Mononuclear cell (primary cell): ENCODE results near the gene HHIPL1. TPM values are rescaled to one million over a fixed set of nuclear protein-coding genes. Genes with fewer than 3 reads are reported as not detected.

ENCODE experiments used
- H3K27me3 ChIP-seq: 2 replicates; pipeline ENCODE4 v1.6.0; 2011; ENCODE audit warnings: low read length, control low read depth; ENCODE audit not compliant: insufficient read depth
- H3K4me1 ChIP-seq: 2 replicates; pipeline ENCODE4 v1.5.1; 2011; ENCODE audit warnings: mild to moderate bottlenecking, low read length, control low read depth; ENCODE audit not compliant: insufficient read depth
- H3K4me3 ChIP-seq: 2 replicates; pipeline ENCODE4 v1.5.1; 2011; ENCODE audit warnings: mild to moderate bottlenecking, low read length, moderate library complexity
- H3K9me3 ChIP-seq: 2 replicates; pipeline ENCODE4 v1.5.1; 2011; ENCODE audit warnings: low read depth, mild to moderate bottlenecking, control low read depth, low read length
- total RNA-seq: library from RNA; depleted of rRNA; stranded (reverse); fragments of >200 nt; gene quantifications from one replicate; pipeline ENCODE4 v1.2.3, GENCODE V29; 2012

Gene HHIPL1
- total RNA-seq, 1 donor: not detected

- no peaks in the 10 kb centered on the region for H3K9me3 ChIP-seq
- H3K4me1 ChIP-seq: no peaks in the 10 kb centered on the region
- peaks cover 5% of the 10 kb centered on the region for H3K27me3 ChIP-seq
- H3K4me3 ChIP-seq: no peak overlapping the region
Observed at GRCh38 chr14:99643343-99643742, 1.6 kb upstream of the HHIPL1 start.

- Histone ChIP-seq H3K4me3 (no peak overlapping the region), H3K27me3 (peaks cover 5% of the 10 kb centered on the region), H3K9me3 (no peaks in the 10 kb centered on the region)
Observed at GRCh38 chr14:99644035-99644587, 818 bp upstream of the HHIPL1 start.

GRCh38 chr14:99645545-99646505 is 896 bp downstream of the HHIPL1 start:
- H3K9me3 ChIP-seq: no peaks in the 10 kb centered on the region
- no peak overlapping the region for H3K4me3 ChIP-seq
- H3K27me3 ChIP-seq: peaks cover 5% of the 10 kb centered on the region
- no peaks in the 10 kb centered on the region for H3K4me1 ChIP-seq

More at GRCh38 chr14:99644035-99644587, 818 bp upstream of the HHIPL1 start:
- no peaks in the 10 kb centered on the region for H3K4me1 ChIP-seq

GRCh38 chr14:99647411-99647810 is 2.5 kb downstream of the HHIPL1 start:
- peaks cover 5% of the 10 kb centered on the region for H3K27me3 ChIP-seq
- H3K4me1 ChIP-seq: no peaks in the 10 kb centered on the region
- no peak overlapping the region for H3K4me3 ChIP-seq
- H3K9me3 ChIP-seq: no peaks in the 10 kb centered on the region

- peaks cover 5% of the 10 kb centered on the region for H3K27me3 ChIP-seq
Observed at GRCh38 chr14:99648027-99648784, 3.3 kb downstream of the HHIPL1 start.

GRCh38 chr14:99649219-99649618 is 4.3 kb downstream of the HHIPL1 start:
- no peaks in the 10 kb centered on the region for H3K4me1 ChIP-seq
- no peak overlapping the region for H3K4me3 ChIP-seq
- H3K9me3 ChIP-seq: no peaks in the 10 kb centered on the region
- peaks cover 3% of the 10 kb centered on the region for H3K27me3 ChIP-seq

More at GRCh38 chr14:99648027-99648784, 3.3 kb downstream of the HHIPL1 start:
- no peaks in the 10 kb centered on the region for H3K4me1 ChIP-seq
- no peak overlapping the region for H3K4me3 ChIP-seq
- no peaks in the 10 kb centered on the region for H3K9me3 ChIP-seq

- Histone ChIP-seq H3K27me3 (peaks cover 3% of the 10 kb centered on the region), H3K4me3 (no peak overlapping the region), H3K4me1 (no peaks in the 10 kb centered on the region), H3K9me3 (no peaks in the 10 kb centered on the region)
Observed at GRCh38 chr14:99649643-99650042, 4.7 kb downstream of the HHIPL1 start.

- peaks cover 3% of the 10 kb centered on the region for H3K27me3 ChIP-seq
- no peaks in the 10 kb centered on the region for H3K4me1 ChIP-seq
- H3K4me3 ChIP-seq: no peak overlapping the region
- no peaks in the 10 kb centered on the region for H3K9me3 ChIP-seq
Observed at GRCh38 chr14:99650189-99650588, 5.3 kb downstream of the HHIPL1 start.

GRCh38 chr14:99651953-99652746 is 7.2 kb downstream of the HHIPL1 start:
- Histone ChIP-seq H3K4me1 (no peaks in the 10 kb centered on the region), H3K4me3 (no peak overlapping the region), H3K27me3 (no peaks in the 10 kb centered on the region)

GRCh38 chr14:99654235-99654985 is 9.5 kb downstream of the HHIPL1 start:
- no peak overlapping the region for H3K4me3 ChIP-seq
- peaks cover 22% of the 10 kb centered on the region for H3K27me3 ChIP-seq
- no peaks in the 10 kb centered on the region for H3K9me3 ChIP-seq
- H3K4me1 ChIP-seq: no peaks in the 10 kb centered on the region

More at GRCh38 chr14:99651953-99652746, 7.2 kb downstream of the HHIPL1 start:
- no peaks in the 10 kb centered on the region for H3K9me3 ChIP-seq

- H3K4me1 ChIP-seq: no peaks in the 10 kb centered on the region
- peaks cover 28% of the 10 kb centered on the region for H3K27me3 ChIP-seq
- no peaks in the 10 kb centered on the region for H3K9me3 ChIP-seq
- no peak overlapping the region for H3K4me3 ChIP-seq
Observed at GRCh38 chr14:99655521-99655920, 10.6 kb downstream of the HHIPL1 start.

GRCh38 chr14:99656171-99656570 is 11.2 kb downstream of the HHIPL1 start:
- Histone ChIP-seq H3K4me3 (no peak overlapping the region), H3K4me1 (no peaks in the 10 kb centered on the region), H3K27me3 (peaks cover 34% of the 10 kb centered on the region), H3K9me3 (no peaks in the 10 kb centered on the region)

GRCh38 chr14:99657645-99658155 is 12.8 kb downstream of the HHIPL1 start:
- H3K4me1 ChIP-seq: no peaks in the 10 kb centered on the region
- no peak overlapping the region for H3K4me3 ChIP-seq
- no peaks in the 10 kb centered on the region for H3K9me3 ChIP-seq
- peaks cover 34% of the 10 kb centered on the region for H3K27me3 ChIP-seq
